HepG2 (cell line): ENCODE data around the gene LRRC45. TPM values are rescaled to one million over a fixed set of nuclear protein-coding genes. Genes with fewer than 3 reads are reported as not detected.

Experiments used
- ATF7 ChIP-seq, 2 experiments: fragments of 450-650 bp in 1 of 2; sonication (generic) in 1 of 2; formaldehyde crosslinking in 1 of 2; IDR thresholded peaks; 2 replicates each; pipeline versions ENCODE4 v1.4.0 to v1.6.1; 2016 to 2020; ENCODE audit warnings: antibody characterized with exemption in 1 of 2, mild to moderate bottlenecking in 1 of 2, missing genetic modification reagents in 1 of 2
- EED ChIP-seq: sonication (generic); formaldehyde crosslinking; IDR thresholded peaks from 2 replicates; pipeline ENCODE4 v1.5.0; 2020; ENCODE audit warnings: mild to moderate bottlenecking, missing genetic modification reagents
- ETV5 ChIP-seq: IDR thresholded peaks from 2 replicates; pipeline ENCODE4 v1.6.1; 2018; ENCODE audit warnings: missing biosample characterization, missing genetic modification reagents, inconsistent platforms, borderline replicate concordance
- MATR3 ChIP-seq: sonication (generic); formaldehyde crosslinking; IDR thresholded peaks from 2 replicates; pipeline ENCODE4 v1.4.0; 2020; ENCODE audit warnings: missing genetic modification reagents
- MXD4 ChIP-seq: IDR thresholded peaks from 2 replicates; pipeline ENCODE4 v1.6.1; 2016; ENCODE audit warnings: mild to moderate bottlenecking, missing biosample characterization, missing genetic modification reagents
- PAF1 ChIP-seq: IDR thresholded peaks from 2 replicates; pipeline ENCODE4 v1.6.1; 2016; ENCODE audit warnings: missing genetic modification reagents, missing compliant biosample characterization
- SRSF4 ChIP-seq: fragments of 200-400 bp; formaldehyde crosslinking; IDR thresholded peaks from one replicate; pipeline ENCODE4 v1.6.1; 2018; ENCODE audit warnings: mild to moderate bottlenecking, low read depth, low read length, moderate library complexity; ENCODE audit not compliant: poor library complexity, severe bottlenecking
- ZMYM3 ChIP-seq: sonication (generic); formaldehyde crosslinking; IDR thresholded peaks from 2 replicates; pipeline ENCODE4 v1.5.1; 2020; ENCODE audit warnings: mild to moderate bottlenecking, missing genetic modification reagents
- ZNF562 ChIP-seq: sonication (generic); formaldehyde crosslinking; IDR thresholded peaks from 2 replicates; pipeline ENCODE4 v1.8.0; 2022; ENCODE audit warnings: missing genetic modification reagents, borderline replicate concordance
- ZNF660 ChIP-seq: sonication (generic); formaldehyde crosslinking; IDR thresholded peaks from 2 replicates; pipeline ENCODE4 v1.5.1; 2020; ENCODE audit warnings: mild to moderate bottlenecking, low read depth, missing genetic modification reagents, borderline replicate concordance
- ZNF713 ChIP-seq: sonication (generic); formaldehyde crosslinking; IDR thresholded peaks from 2 replicates; pipeline ENCODE4 v1.4.0; 2020; ENCODE audit warnings: mild to moderate bottlenecking, missing genetic modification reagents
- polyA plus RNA-seq, 8 experiments: library from polyadenylated mRNA; depleted of rRNA in 3 of 8; stranded (reverse) in 7 of 8; unstranded in 1 of 8; fragments of >200 nt; fragmentation: Illumina TruSeq in 4 of 8; extraction: Trizol in 4 of 8; gene quantifications; 2 replicates each; pipeline versions ENCODE4 v1.2.1 to v1.2.3, GENCODE V29; 2011 to 2016; ENCODE audit warnings: low read depth in 4 of 8, missing spikeins in 1 of 8, mixed read lengths in 1 of 8; ENCODE audit not compliant: insufficient read depth in 1 of 8
- total RNA-seq, 5 experiments: library from RNA; depleted of rRNA; stranded (reverse); fragments of >200 nt; fragmentation: Illumina TruSeq; extraction: Trizol; gene quantifications; 2 replicates each; pipeline ENCODE4 v1.2.3, GENCODE V29; 2016; ENCODE audit warnings: low read depth in 1 of 5
- TF ChIP-seq, protein P1 (sequence below): sonication (generic); formaldehyde crosslinking; IDR thresholded peaks from 2 replicates; pipeline ENCODE4; 2020; ENCODE audit warnings: missing genetic modification reagents, mild to moderate bottlenecking, borderline replicate concordance
- TF ChIP-seq, protein P2 (sequence below): sonication (generic); formaldehyde crosslinking; IDR thresholded peaks from 2 replicates; pipeline ENCODE4 v1.5.0; 2020; ENCODE audit warnings: mild to moderate bottlenecking, missing genetic modification reagents, borderline replicate concordance
- TF ChIP-seq, protein P3 (sequence below): sonication (generic); formaldehyde crosslinking; IDR thresholded peaks from 2 replicates; pipeline ENCODE4 v1.5.0; 2020; ENCODE audit warnings: mild to moderate bottlenecking, missing genetic modification reagents

The LRRC45 gene
- total and polyA plus RNA-seq, 2 of the 13 experiments (the other 11 are each of a cell fraction or from before 2014, with no cell fraction given), result 11.6 to 48.1 TPM

DNA sequence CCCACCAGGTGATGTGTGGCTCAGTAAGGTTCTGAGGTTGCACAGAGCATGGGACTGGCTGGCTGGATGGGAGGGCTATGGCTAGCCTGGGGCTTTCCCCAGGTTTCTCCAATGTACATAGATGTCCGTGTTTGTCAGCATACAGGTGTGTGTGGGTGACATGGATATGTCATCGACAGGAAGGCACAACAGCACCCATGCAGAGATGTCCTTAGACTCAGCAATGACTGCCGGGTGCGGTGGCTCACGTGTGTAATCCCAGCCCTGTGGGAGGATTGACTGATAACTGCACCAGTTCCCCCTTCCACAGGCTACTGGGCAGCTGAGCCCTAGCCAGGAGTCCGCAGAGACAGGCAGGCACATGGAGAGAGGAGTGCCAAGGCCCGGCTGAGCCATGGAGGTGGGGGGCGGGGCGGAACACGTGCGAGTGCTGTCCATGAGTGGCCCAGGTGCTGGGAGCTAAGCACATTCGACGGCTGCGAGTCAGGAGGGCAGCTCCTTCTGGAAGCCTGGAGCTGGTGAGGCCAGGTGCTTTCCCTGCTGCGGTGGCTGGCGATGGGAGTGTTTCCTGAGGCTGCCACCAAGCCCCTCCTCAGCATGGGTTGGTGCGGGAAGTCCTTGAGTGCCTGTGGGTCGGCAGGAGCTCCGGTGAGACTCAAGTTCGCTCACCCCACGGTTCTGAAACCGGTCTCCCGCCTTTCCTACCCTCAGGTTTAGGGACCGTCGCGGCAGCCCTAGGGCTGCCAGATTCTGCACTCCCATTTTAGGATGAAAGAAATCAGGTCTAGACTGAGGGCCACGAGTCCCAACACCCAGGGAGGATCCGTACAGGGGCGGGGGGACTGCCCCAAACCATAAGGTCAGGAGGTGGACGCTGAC is 46.5 kb upstream of the LRRC45 start (continued):
- TF ChIP-seq, protein P1, sequence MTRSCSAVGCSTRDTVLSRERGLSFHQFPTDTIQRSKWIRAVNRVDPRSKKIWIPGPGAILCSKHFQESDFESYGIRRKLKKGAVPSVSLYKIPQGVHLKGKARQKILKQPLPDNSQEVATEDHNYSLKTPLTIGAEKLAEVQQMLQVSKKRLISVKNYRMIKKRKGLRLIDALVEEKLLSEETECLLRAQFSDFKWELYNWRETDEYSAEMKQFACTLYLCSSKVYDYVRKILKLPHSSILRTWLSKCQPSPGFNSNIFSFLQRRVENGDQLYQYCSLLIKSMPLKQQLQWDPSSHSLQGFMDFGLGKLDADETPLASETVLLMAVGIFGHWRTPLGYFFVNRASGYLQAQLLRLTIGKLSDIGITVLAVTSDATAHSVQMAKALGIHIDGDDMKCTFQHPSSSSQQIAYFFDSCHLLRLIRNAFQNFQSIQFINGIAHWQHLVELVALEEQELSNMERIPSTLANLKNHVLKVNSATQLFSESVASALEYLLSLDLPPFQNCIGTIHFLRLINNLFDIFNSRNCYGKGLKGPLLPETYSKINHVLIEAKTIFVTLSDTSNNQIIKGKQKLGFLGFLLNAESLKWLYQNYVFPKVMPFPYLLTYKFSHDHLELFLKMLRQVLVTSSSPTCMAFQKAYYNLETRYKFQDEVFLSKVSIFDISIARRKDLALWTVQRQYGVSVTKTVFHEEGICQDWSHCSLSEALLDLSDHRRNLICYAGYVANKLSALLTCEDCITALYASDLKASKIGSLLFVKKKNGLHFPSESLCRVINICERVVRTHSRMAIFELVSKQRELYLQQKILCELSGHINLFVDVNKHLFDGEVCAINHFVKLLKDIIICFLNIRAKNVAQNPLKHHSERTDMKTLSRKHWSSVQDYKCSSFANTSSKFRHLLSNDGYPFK, result peak; percentile 66; the same call in 1 of the 2 replicates
- TF ChIP-seq SRSF4 (no peak), MXD4 (CRISPR knock-in tag) (no peak; the same call in 1 of the 2 replicates), ZNF660 (CRISPR knock-in tag) (no peak), ZMYM3 (CRISPR knock-in tag) (no peak), MATR3 (no peak), PAF1 (no peak; the same call in 1 of the 2 replicates), ZNF713 (CRISPR knock-in tag) (no peak), ETV5 (CRISPR knock-in tag) (no peak), ATF7 (IDR thresholded peaks at IDR 0.05) (no peak), ATF7 (CRISPR knock-in tag; IDR thresholded peaks at IDR 0.05) (no peak; the same call in none of the 2 replicates), ZNF562 (no peak), EED (CRISPR knock-in tag) (no peak)
- TF ChIP-seq, protein P2, sequence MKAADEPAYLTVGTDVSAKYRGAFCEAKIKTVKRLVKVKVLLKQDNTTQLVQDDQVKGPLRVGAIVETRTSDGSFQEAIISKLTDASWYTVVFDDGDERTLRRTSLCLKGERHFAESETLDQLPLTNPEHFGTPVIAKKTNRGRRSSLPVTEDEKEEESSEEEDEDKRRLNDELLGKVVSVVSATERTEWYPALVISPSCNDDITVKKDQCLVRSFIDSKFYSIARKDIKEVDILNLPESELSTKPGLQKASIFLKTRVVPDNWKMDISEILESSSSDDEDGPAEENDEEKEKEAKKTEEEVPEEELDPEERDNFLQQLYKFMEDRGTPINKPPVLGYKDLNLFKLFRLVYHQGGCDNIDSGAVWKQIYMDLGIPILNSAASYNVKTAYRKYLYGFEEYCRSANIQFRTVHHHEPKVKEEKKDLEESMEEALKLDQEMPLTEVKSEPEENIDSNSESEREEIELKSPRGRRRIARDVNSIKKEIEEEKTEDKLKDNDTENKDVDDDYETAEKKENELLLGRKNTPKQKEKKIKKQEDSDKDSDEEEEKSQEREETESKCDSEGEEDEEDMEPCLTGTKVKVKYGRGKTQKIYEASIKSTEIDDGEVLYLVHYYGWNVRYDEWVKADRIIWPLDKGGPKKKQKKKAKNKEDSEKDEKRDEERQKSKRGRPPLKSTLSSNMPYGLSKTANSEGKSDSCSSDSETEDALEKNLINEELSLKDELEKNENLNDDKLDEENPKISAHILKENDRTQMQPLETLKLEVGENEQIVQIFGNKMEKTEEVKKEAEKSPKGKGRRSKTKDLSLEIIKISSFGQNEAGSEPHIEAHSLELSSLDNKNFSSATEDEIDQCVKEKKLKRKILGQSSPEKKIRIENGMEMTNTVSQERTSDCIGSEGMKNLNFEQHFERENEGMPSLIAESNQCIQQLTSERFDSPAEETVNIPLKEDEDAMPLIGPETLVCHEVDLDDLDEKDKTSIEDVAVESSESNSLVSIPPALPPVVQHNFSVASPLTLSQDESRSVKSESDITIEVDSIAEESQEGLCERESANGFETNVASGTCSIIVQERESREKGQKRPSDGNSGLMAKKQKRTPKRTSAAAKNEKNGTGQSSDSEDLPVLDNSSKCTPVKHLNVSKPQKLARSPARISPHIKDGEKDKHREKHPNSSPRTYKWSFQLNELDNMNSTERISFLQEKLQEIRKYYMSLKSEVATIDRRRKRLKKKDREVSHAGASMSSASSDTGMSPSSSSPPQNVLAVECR (CRISPR knock-in tag), result no peak
- TF ChIP-seq, protein P3, sequence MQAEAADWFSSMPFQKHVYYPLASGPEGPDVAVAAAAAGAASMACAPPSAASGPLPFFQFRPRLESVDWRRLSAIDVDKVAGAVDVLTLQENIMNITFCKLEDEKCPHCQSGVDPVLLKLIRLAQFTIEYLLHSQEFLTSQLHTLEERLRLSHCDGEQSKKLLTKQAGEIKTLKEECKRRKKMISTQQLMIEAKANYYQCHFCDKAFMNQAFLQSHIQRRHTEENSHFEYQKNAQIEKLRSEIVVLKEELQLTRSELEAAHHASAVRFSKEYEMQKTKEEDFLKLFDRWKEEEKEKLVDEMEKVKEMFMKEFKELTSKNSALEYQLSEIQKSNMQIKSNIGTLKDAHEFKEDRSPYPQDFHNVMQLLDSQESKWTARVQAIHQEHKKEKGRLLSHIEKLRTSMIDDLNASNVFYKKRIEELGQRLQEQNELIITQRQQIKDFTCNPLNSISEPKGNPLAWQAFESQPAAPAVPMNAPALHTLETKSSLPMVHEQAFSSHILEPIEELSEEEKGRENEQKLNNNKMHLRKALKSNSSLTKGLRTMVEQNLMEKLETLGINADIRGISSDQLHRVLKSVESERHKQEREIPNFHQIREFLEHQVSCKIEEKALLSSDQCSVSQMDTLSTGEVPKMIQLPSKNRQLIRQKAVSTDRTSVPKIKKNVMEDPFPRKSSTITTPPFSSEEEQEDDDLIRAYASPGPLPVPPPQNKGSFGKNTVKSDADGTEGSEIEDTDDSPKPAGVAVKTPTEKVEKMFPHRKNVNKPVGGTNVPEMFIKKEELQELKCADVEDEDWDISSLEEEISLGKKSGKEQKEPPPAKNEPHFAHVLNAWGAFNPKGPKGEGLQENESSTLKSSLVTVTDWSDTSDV (CRISPR knock-in tag), result no peak
